AG09319 (cell line): Measurements from ENCODE around the gene HIP1R.
"Not testable (repeated sequence)": the region's sequence is repeated elsewhere in the genome, so short reads cannot be mapped to it uniquely, and the experiment has no call there.

ENCODE experiments used
- DNase-seq: peaks from one replicate; pipeline ENCODE4 v3.0.0-alpha.2; 2010; ENCODE audit warnings: low read depth; ENCODE audit errors: extremely low read depth
- CTCF ChIP-seq: IDR thresholded peaks from 2 replicates; pipeline ENCODE4 v1.5.1; 2011; ENCODE audit warnings: low read depth, mild to moderate bottlenecking, inconsistent platforms, low read length, moderate library complexity

Gene HIP1R

GRCh38 chr12:122895704-122896636 is 60.7 kb downstream of the HIP1R start, which contains the start of gene VPS37B:
Gene VPS37B, minus strand, starts transcription at chr12:122896124. Its CDS starts 62 bp downstream, at chr12:122896062.
- peak; percentile 71 for DNase-seq
- no peak for TF ChIP-seq CTCF

GRCh38 chr12:122896662-122897061 is 61.4 kb downstream of the HIP1R start:
- no peak for DNase-seq

DNA sequence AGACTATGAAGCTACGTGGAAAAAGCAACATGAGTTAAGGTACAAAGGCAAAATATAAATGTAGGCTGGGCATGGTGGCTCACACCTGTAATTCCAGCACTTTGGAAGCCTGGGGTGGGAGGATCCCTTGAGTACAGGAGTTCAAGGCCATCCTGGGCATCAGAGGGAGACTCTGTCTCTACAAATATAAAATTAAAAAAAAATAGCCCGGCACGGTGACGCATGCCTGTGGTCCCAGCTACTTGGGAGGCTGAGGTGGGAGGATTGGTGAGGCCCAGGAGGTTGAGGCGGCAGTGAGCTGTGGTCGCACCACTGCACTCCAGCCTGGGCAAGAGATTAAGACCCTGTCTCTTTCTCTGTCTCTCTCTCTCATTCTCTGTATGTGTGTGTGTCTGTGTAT is 64.6 kb downstream of the HIP1R start:
- no peak for TF ChIP-seq CTCF
- DNase-seq = no peak

More at GRCh38 chr12:122896662-122897061, 61.4 kb downstream of the HIP1R start:
- TF ChIP-seq CTCF = no peak

DNA sequence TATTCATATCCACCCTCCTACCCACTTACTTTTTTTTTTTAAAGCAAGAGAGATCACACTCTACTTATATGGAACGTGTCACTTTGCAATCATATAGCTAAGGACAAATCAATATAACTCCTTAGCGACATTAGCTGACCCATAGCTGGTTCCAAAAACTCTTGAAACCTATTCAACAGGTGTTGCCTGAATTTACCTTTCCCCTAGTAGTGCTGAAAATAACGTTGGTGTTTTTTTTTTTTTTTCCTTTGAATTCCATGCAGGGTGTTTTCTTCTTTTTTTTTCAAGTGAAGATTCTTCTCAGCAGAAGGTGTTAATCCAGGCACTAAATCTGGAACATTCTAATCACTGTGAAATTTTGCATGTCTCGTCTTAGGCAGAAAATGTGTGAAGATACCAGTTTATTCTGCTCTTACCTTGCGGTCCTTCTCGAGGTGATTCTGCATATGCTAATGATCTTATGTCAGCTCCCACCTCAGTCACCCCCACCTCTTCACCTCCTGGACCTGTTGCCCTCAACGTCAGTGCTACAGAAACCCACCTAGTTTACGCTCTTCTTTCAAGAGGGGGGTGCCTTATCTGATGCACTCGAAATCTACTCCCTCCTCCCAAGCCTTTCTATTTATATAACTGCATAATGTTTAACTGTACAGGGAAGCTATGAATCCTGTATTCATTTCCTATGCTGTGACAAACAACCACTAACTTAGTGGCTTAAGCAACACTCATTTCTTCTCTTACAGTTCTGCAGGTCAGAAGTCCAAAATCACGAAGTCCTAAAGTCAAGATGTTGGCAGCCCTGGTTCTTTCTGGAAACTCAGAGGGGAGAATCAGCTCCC is 67.8 kb downstream of the HIP1R start:
- no peak for DNase-seq
- no peak for TF ChIP-seq CTCF

DNA sequence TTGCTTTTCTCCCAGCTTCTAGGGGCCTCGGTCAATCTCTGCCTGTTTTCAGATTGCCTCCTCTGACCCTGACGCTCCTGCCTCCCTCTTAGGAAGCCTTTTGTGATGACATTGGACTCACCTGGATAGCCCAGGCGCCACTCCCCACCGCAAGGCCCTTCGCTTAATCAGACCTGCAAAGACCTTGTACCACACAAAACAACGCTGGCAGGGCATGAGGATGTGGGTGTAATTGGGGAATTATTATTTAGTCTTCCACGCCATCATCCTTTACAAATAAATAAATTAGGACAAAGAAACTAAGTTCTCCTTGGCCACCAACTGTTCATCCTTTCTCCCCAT is 68.4 kb downstream of the HIP1R start:
- no peak for TF ChIP-seq CTCF
- no peak for DNase-seq

DNA sequence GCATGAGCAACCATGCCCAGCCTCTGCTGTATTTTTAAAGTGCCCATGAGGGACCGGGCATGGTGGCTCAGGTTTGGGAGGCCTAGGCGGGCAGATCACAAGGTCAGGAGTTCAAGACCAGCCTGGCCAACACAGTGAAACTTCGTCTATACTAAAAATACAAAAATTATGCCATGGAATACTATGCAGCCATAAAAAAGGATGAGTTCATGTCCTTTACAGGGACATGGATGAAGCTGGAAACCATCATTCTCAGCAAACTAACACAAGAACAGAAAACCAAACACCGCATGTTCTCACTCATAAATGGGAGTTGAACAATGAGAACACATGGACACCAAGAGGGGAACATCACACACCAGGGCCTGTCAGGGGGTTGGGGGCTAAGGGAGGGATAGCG is 70.0 kb downstream of the HIP1R start:
- not testable (repeated sequence) for DNase-seq

- TF ChIP-seq CTCF = no peak
- DNase-seq = no peak
Measured at GRCh38 chr12:122908915-122909314, 73.7 kb downstream of the HIP1R start.
